ENCODE measurements around the gene FCER1G. TPM values are rescaled to one million over a fixed set of nuclear protein-coding genes. Genes with fewer than 3 reads are reported as not detected.

FCER1G gene
- polyA plus RNA-seq, 2 donors = 10.0 to 14.0 TPM

DNA sequence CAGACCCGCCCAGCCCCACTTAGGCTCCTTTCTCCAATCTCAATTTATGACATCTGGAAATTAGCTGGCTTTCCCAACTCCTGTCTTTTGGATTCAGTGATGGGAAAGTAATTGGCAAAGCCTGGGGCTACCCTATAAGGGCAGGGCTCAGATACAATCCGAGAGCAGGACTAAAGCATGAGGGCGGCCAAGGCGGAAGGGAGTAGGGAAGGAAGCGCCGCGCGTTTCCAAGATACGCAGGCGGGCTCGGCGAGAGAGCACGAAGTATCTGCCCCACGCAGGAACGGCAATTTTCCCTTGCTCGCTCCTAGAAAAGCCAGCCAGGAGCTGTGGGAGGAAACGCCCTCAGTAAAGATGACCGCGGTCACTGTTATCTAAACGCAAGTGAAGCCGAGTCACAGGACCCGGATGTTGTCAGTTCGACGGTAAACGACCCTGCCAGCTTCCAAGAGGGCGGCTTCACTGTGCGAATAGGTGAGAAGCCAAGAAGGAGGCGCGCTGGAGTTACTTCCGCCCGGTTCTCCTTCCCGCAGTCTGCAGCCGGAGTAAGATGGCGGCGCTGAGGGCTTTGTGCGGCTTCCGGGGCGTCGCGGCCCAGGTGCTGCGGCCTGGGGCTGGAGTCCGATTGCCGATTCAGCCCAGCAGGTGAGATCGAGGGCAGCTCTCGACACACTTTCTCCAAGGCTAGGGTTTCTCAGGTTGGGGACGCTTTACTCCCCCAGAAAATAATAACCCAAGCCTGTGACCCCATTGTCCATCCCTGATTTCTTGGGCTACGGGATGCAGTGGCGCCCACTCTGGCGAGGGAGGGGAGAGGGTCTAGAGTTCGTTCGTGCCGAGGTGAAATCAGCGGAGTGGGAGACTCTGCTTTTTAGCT lies 13.0 kb upstream of the FCER1G start, which contains the start of gene NDUFS2:
TSS of gene NDUFS2 (plus strand) at position 532 of the 877 bp plus-strand sequence. CDS start at position 551, 19 bp downstream.
- peaks cover 2 to 29% of the 10 kb centered on the region in 2 donors for H3K4me1 ChIP-seq (ENCODE audit: control insufficient read depth in 2 of 2, insufficient read depth in 2 of 2, low read length in 1 of 2)
- H3K27me3 ChIP-seq (ENCODE audit: control insufficient read depth in 1 of 2, insufficient read depth in 2 of 2, low read length in 2 of 2) = no peaks in the 10 kb centered on the region
- peak within 1 kb of the TSS; percentile 92 to 100 for H3K27ac ChIP-seq (ENCODE audit: low read depth in 2 of 2, low read length in 1 of 2)
- H3K9me3 ChIP-seq (ENCODE audit: control insufficient read depth in 2 of 2, insufficient read depth in 1 of 2, low read depth in 1 of 2, low read length in 1 of 2) = no peaks in the 10 kb centered on the region
- WGBS, 2 donors = 2% methylated on average over 53 of the region's 53 CpGs
- H3K4me3 ChIP-seq (ENCODE audit: low read depth in 1 of 2, low read length in 2 of 2) = peak within 1 kb of the TSS; percentile 78 to 95
- H3K36me3 ChIP-seq (ENCODE audit: control insufficient read depth in 2 of 2, insufficient read depth in 2 of 2, low read length in 1 of 2) = peaks cover 3 to 11% of the 10 kb centered on the region in 2 donors

DNA sequence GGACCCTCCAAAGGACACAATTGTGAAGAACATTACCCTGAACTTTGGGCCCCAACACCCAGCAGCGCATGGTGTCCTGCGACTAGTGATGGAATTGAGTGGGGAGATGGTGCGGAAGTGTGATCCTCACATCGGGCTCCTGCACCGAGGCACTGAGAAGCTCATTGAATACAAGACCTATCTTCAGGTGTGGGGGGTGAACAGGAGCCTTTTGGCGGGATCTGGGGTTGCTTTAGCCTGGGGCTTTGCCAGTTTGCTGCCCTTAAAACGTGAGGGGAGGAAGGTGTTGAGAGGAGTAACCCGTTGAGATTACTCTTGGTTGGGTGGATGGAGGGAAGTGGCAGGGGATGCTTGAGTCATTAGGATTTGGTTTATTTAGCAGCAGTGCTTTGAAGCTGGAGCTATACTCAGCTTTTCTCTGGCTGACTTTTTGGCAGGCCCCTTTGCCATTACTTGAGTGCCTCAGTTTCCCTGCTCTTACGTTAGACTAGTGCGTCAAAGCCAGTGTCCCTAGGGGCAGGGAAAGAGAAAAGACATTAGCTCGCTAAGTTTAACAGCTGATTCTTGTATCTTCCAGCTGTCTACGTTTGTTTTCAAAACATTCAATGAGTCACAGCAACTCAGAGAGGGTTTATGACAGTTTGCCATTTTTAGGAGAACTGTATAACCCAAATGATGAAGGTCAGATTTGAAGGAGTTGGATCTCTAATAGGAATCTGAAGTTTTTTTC lies 8.5 kb upstream of the FCER1G start:
- WGBS, 2 donors = 77 to 83% methylated on average over 12 of the region's 12 CpGs
- Histone ChIP-seq H3K4me3 (ENCODE audit: low read depth in 1 of 2, low read length in 2 of 2) (no peak overlapping the region), H3K4me1 (ENCODE audit: control insufficient read depth in 2 of 2, insufficient read depth in 2 of 2, low read length in 1 of 2) (peaks cover 0 to 6% of the 10 kb centered on the region in 2 donors), H3K27ac (ENCODE audit: low read depth in 2 of 2, low read length in 1 of 2) (peak overlapping the region; percentile 45 to 76), H3K27me3 (ENCODE audit: control insufficient read depth in 1 of 2, insufficient read depth in 2 of 2, low read length in 2 of 2) (no peaks in the 10 kb centered on the region), H3K9me3 (ENCODE audit: control insufficient read depth in 2 of 2, insufficient read depth in 1 of 2, low read depth in 1 of 2, low read length in 1 of 2) (no peaks in the 10 kb centered on the region), H3K36me3 (ENCODE audit: control insufficient read depth in 2 of 2, insufficient read depth in 2 of 2, low read length in 1 of 2) (peaks cover 8 to 26% of the 10 kb centered on the region in 2 donors)

DNA sequence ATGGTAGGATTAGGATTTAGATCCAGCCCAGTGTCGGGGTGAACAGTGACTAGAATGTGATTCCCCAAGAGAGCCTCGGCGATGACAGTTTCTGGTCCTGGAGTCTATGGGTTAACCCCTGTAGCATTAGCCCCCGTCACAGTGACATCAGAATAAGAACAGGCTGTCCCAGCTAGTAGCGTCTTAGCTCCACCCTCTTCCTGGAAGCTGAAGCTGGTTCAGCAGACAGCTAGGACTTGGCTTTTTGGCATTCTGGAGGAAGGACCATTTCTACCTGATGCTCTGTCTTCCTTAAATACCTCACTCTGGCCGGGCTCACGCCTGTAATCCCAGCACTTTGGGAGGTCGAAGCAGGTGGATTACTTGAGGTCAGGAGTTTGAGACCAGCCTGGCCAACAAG lies 7.9 kb upstream of the FCER1G start:
- no peak overlapping the region for H3K4me3 ChIP-seq (ENCODE audit: low read depth in 1 of 2, low read length in 2 of 2)
- H3K36me3 ChIP-seq (ENCODE audit: control insufficient read depth in 2 of 2, insufficient read depth in 2 of 2, low read length in 1 of 2) = peaks cover 8 to 31% of the 10 kb centered on the region in 2 donors
- H3K4me1 ChIP-seq (ENCODE audit: control insufficient read depth in 2 of 2, insufficient read depth in 2 of 2, low read length in 1 of 2) = peaks cover 0 to 6% of the 10 kb centered on the region in 2 donors
- H3K27me3 ChIP-seq (ENCODE audit: control insufficient read depth in 1 of 2, insufficient read depth in 2 of 2, low read length in 2 of 2) = no peaks in the 10 kb centered on the region
- no peaks in the 10 kb centered on the region for H3K9me3 ChIP-seq (ENCODE audit: control insufficient read depth in 2 of 2, insufficient read depth in 1 of 2, low read depth in 1 of 2, low read length in 1 of 2)
- 64 to 74% methylated on average over 8 of the region's 8 CpGs for WGBS, 2 donors
- H3K27ac ChIP-seq (ENCODE audit: low read depth in 2 of 2, low read length in 1 of 2) = peak overlapping the region; percentile 42 to 52

GRCh38 chr1:161209790-161210409 lies 5.2 kb upstream of the FCER1G start:
- Histone ChIP-seq H3K4me1 (ENCODE audit: control insufficient read depth in 2 of 2, insufficient read depth in 2 of 2, low read length in 1 of 2) (no peaks in the 10 kb centered on the region), H3K36me3 (ENCODE audit: control insufficient read depth in 2 of 2, insufficient read depth in 2 of 2, low read length in 1 of 2) (peaks cover 16 to 45% of the 10 kb centered on the region in 2 donors), H3K9me3 (ENCODE audit: control insufficient read depth in 2 of 2, insufficient read depth in 1 of 2, low read depth in 1 of 2, low read length in 1 of 2) (no peaks in the 10 kb centered on the region), H3K27ac (ENCODE audit: low read depth in 2 of 2, low read length in 1 of 2) (no peak overlapping the region), H3K4me3 (ENCODE audit: low read depth in 1 of 2, low read length in 2 of 2) (no peak overlapping the region), H3K27me3 (ENCODE audit: control insufficient read depth in 1 of 2, insufficient read depth in 2 of 2, low read length in 2 of 2) (no peaks in the 10 kb centered on the region)
- WGBS, 2 donors = 42 to 45% methylated on average over 11 of the region's 11 CpGs

GRCh38 chr1:161214369-161214768 lies 726 bp upstream of the FCER1G start:
- Histone ChIP-seq H3K4me3 (ENCODE audit: low read depth in 1 of 2, low read length in 2 of 2) (no peak overlapping the region), H3K9me3 (ENCODE audit: control insufficient read depth in 2 of 2, insufficient read depth in 1 of 2, low read depth in 1 of 2, low read length in 1 of 2) (no peaks in the 10 kb centered on the region), H3K27ac (ENCODE audit: low read depth in 2 of 2, low read length in 1 of 2) (no peak overlapping the region), H3K36me3 (ENCODE audit: control insufficient read depth in 2 of 2, insufficient read depth in 2 of 2, low read length in 1 of 2) (peaks cover 13 to 32% of the 10 kb centered on the region in 2 donors), H3K4me1 (ENCODE audit: control insufficient read depth in 2 of 2, insufficient read depth in 2 of 2, low read length in 1 of 2) (no peaks in the 10 kb centered on the region), H3K27me3 (ENCODE audit: control insufficient read depth in 1 of 2, insufficient read depth in 2 of 2, low read length in 2 of 2) (no peaks in the 10 kb centered on the region)
- 90 to 91% methylated on average over 9 of the region's 9 CpGs for WGBS, 2 donors

DNA sequence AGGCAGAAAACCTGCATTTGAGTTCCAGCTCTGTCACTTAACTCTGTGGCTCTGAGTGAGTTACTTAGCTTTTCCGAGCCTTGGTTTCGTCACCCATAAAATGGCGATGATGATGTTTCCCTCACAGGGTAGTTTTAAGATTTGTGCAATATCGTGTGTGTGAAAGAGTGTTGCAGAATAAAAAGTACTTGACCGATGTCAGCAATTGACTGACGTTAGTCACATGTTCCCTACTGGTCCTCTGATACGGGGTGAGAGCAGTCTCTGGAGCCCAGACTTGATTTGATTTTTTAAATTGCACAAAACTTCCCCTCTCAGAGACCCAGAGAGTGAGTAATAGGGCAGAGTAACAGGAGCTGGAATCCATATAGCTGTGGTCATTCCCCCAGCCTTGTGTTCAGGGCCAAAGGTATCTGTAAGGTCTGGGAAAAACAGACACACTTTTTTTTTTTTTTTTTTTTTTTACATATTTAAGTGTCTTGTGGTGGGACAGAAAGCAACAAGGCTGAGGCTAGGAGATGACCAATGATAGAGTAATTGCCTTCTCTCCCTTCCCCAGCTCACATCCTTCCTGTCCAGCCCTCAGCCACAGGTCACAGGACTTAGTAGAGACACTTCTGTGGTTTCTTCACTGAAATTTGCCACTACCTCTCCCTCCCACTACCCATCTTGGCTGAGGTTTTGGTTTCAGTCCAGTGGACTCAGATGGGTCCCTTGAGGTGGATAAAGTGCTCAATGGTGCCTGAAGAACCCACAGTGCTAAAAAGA lies 2.0 kb downstream of the FCER1G start:
- Histone ChIP-seq H3K36me3 (ENCODE audit: control insufficient read depth in 2 of 2, insufficient read depth in 2 of 2, low read length in 1 of 2) (peaks cover 8 to 22% of the 10 kb centered on the region in 2 donors), H3K4me3 (ENCODE audit: low read depth in 1 of 2, low read length in 2 of 2) (no peak overlapping the region), H3K9me3 (ENCODE audit: control insufficient read depth in 2 of 2, insufficient read depth in 1 of 2, low read depth in 1 of 2, low read length in 1 of 2) (no peaks in the 10 kb centered on the region), H3K27me3 (ENCODE audit: control insufficient read depth in 1 of 2, insufficient read depth in 2 of 2, low read length in 2 of 2) (no peaks in the 10 kb centered on the region), H3K4me1 (ENCODE audit: control insufficient read depth in 2 of 2, insufficient read depth in 2 of 2, low read length in 1 of 2) (no peaks in the 10 kb centered on the region), H3K27ac (ENCODE audit: low read depth in 2 of 2, low read length in 1 of 2) (peak overlapping the region in 1 of 2 donors; percentile 43)
- WGBS, 2 donors = 58 to 68% methylated on average over 7 of the region's 7 CpGs

DNA sequence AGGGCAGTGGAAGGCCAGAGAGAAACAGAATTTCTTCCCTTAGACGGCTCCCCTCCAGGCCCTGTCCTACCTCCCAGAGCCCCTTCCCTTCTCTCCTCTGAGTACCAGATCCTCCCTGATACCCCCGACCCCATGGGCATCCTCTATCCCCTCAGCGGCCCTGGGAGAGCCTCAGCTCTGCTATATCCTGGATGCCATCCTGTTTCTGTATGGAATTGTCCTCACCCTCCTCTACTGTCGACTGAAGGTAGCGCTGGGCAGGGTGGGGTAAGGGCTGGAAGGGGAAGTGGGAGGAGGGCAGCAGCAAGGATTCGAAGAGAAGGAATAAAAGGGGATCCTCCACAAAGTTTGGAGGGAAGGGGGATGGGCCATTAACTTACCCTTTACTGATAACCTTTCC lies 2.7 kb downstream of the FCER1G start:
- no peaks in the 10 kb centered on the region for H3K9me3 ChIP-seq (ENCODE audit: control insufficient read depth in 2 of 2, insufficient read depth in 1 of 2, low read depth in 1 of 2, low read length in 1 of 2)
- H3K4me3 ChIP-seq (ENCODE audit: low read depth in 1 of 2, low read length in 2 of 2) = no peak overlapping the region
- WGBS, 2 donors = 67 to 70% methylated on average over 6 of the region's 6 CpGs
- no peak overlapping the region for H3K27ac ChIP-seq (ENCODE audit: low read depth in 2 of 2, low read length in 1 of 2)
- H3K36me3 ChIP-seq (ENCODE audit: control insufficient read depth in 2 of 2, insufficient read depth in 2 of 2, low read length in 1 of 2) = peaks cover 8 to 18% of the 10 kb centered on the region in 2 donors
- H3K27me3 ChIP-seq (ENCODE audit: control insufficient read depth in 1 of 2, insufficient read depth in 2 of 2, low read length in 2 of 2) = no peaks in the 10 kb centered on the region
- H3K4me1 ChIP-seq (ENCODE audit: control insufficient read depth in 2 of 2, insufficient read depth in 2 of 2, low read length in 1 of 2) = no peaks in the 10 kb centered on the region

DNA sequence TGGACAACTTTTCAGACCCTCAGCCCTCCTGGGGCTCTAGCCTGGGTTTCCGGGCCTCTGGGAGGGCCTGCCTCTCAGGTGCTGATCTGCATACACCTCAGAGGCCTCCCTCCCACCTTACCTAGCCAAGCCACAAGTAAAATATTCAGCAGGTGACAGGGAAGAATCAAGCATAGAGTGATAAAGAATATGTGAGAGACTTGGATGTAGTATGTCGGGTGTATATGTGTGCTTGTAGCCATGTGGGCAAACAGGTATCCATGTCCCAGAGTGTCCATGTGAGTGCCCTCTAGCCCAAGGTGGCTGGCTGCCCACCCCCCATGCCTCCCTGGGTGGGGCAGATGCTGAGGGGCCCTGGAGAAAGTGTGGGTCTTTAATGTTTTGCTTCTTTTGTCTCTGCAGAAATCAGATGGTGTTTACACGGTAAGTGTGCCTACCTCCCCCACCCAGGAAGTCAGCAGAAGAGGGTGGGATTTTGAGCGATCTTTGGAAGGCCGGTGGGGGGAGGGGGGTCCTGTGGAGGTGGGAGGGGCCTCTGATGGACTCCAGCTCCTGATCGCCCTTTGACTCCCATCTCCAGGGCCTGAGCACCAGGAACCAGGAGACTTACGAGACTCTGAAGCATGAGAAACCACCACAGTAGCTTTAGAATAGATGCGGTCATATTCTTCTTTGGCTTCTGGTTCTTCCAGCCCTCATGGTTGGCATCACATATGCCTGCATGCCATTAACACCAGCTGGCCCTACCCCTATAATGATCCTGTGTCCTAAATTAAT lies 3.4 kb downstream of the FCER1G start:
- Histone ChIP-seq H3K4me1 (ENCODE audit: control insufficient read depth in 2 of 2, insufficient read depth in 2 of 2, low read length in 1 of 2) (no peaks in the 10 kb centered on the region), H3K27me3 (ENCODE audit: control insufficient read depth in 1 of 2, insufficient read depth in 2 of 2, low read length in 2 of 2) (no peaks in the 10 kb centered on the region), H3K4me3 (ENCODE audit: low read depth in 1 of 2, low read length in 2 of 2) (no peak overlapping the region), H3K36me3 (ENCODE audit: control insufficient read depth in 2 of 2, insufficient read depth in 2 of 2, low read length in 1 of 2) (peaks cover 6 to 14% of the 10 kb centered on the region in 2 donors), H3K9me3 (ENCODE audit: control insufficient read depth in 2 of 2, insufficient read depth in 1 of 2, low read depth in 1 of 2, low read length in 1 of 2) (no peaks in the 10 kb centered on the region), H3K27ac (ENCODE audit: low read depth in 2 of 2, low read length in 1 of 2) (no peak overlapping the region)
- WGBS, 2 donors = 68 to 70% methylated on average over 8 of the region's 8 CpGs
